KMS-11 (cell line): ENCODE results near the gene ESYT2.

Experiments used
- H2AFZ ChIP-seq: fragments of 200-600 bp; sonication (generic); 2 replicates; pipeline ENCODE4 v1.6.1; 2016; ENCODE audit warnings: antibody characterized with exemption, mixed run types, low read depth
- H3K27ac ChIP-seq: fragments of 200-600 bp; sonication (generic); 2 replicates; pipeline ENCODE4 v1.6.1; 2016; ENCODE audit warnings: mild to moderate bottlenecking, mixed run types
- H3K27me3 ChIP-seq: fragments of 200-600 bp; sonication (generic); 2 replicates; pipeline ENCODE4 v1.6.1; 2017; ENCODE audit warnings: mild to moderate bottlenecking, low read depth, mixed run types, moderate library complexity; ENCODE audit not compliant: insufficient read depth
- H3K36me3 ChIP-seq: fragments of 200-600 bp; sonication (generic); 2 replicates; pipeline ENCODE4 v1.6.1; 2017; ENCODE audit warnings: mild to moderate bottlenecking, mixed run types; ENCODE audit not compliant: insufficient read depth
- H3K4me1 ChIP-seq: fragments of 200-600 bp; sonication (generic); 2 replicates; pipeline ENCODE4 v1.6.1; 2016; ENCODE audit warnings: mild to moderate bottlenecking, low read depth, mixed run types; ENCODE audit not compliant: poor library complexity, severe bottlenecking
- H3K4me2 ChIP-seq: fragments of 200-600 bp; sonication (generic); 2 replicates; pipeline ENCODE4 v1.7.0; 2016; ENCODE audit warnings: mild to moderate bottlenecking, mixed run types
- H3K4me3 ChIP-seq: fragments of 200-600 bp; sonication (generic); IDR thresholded peaks from 2 replicates; pipeline ENCODE4 v1.6.1; 2017; ENCODE audit warnings: low read depth, low read length, mixed read lengths; ENCODE audit not compliant: insufficient read depth
- H3K79me2 ChIP-seq: fragments of 200-600 bp; sonication (generic); 2 replicates; pipeline ENCODE4 v1.6.1; 2016; ENCODE audit warnings: low read depth, mixed run types; ENCODE audit not compliant: insufficient read depth
- H3K9ac ChIP-seq: fragments of 200-600 bp; sonication (generic); 2 replicates; pipeline ENCODE4 v1.6.1; 2016; ENCODE audit warnings: mild to moderate bottlenecking, mixed run types
- H4K20me1 ChIP-seq: fragments of 200-600 bp; sonication (generic); 2 replicates; pipeline ENCODE4 v1.6.1; 2016; ENCODE audit warnings: mild to moderate bottlenecking, mixed run types; ENCODE audit not compliant: insufficient read depth
- TF ChIP-seq, protein P1 (sequence below): fragments of 200-600 bp; sonication (generic); conservative IDR thresholded peaks from 2 replicates; pipeline ENCODE4 v1.6.1; 2017; ENCODE audit warnings: low read depth, mild to moderate bottlenecking, antibody characterized with exemption, low read length, moderate library complexity, mixed read lengths

ESYT2 gene

DNA sequence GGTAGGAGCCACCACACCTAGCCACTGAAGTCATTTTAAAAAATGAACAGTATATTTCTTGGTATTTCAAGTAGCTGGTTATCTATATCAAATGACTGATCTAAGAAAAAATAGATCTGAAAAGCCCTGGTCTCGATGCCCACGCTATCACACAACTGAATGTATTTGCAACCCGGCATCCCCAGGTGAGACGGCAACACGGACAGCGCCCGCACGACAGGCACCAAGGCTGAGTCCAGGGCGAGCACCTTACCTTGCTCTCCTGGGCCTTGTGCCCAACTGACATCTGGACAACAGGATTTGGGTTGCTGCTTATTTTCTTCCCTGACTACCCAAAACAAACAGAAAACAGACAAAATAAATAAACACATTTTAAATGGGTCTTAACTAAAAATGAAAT lies 79.9 kb downstream of the ESYT2 start:
- Histone ChIP-seq H3K79me2 (no peaks in the 10 kb centered on the region), H3K9ac (no peak overlapping the region), H3K4me1 (no peaks in the 10 kb centered on the region), H3K27ac (no peak overlapping the region), H2AFZ (no peak overlapping the region), H3K36me3 (no peaks in the 10 kb centered on the region), H4K20me1 (no peaks in the 10 kb centered on the region), H3K4me3 (no peak overlapping the region), H3K27me3 (no peaks in the 10 kb centered on the region), H3K4me2 (no peak overlapping the region)
- TF ChIP-seq, protein P1, sequence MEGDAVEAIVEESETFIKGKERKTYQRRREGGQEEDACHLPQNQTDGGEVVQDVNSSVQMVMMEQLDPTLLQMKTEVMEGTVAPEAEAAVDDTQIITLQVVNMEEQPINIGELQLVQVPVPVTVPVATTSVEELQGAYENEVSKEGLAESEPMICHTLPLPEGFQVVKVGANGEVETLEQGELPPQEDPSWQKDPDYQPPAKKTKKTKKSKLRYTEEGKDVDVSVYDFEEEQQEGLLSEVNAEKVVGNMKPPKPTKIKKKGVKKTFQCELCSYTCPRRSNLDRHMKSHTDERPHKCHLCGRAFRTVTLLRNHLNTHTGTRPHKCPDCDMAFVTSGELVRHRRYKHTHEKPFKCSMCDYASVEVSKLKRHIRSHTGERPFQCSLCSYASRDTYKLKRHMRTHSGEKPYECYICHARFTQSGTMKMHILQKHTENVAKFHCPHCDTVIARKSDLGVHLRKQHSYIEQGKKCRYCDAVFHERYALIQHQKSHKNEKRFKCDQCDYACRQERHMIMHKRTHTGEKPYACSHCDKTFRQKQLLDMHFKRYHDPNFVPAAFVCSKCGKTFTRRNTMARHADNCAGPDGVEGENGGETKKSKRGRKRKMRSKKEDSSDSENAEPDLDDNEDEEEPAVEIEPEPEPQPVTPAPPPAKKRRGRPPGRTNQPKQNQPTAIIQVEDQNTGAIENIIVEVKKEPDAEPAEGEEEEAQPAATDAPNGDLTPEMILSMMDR: no peak

DNA sequence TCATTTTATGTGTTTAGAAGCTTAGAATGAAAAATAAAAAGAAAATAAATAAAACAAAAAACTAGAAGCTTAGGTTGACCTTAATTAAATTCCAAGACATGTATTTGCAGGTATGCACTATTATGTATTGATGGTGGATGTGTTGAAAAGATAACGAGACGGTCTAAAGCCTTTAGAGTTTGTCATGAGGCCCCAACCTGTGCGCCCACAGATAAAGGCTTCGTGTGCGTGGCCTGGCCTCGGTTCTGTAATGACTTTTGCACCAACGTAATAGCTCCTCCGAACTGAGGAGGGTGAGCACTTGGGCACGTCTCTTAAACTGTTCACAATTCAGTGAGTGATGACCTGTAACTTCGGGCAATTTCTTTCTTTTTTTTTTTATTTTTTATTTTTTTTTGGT lies 81.0 kb downstream of the ESYT2 start:
- Histone ChIP-seq H3K27me3 (no peaks in the 10 kb centered on the region), H3K36me3 (no peaks in the 10 kb centered on the region), H3K9ac (no peak overlapping the region), H3K27ac (no peak overlapping the region), H3K4me2 (no peak overlapping the region), H4K20me1 (no peaks in the 10 kb centered on the region), H3K4me1 (no peaks in the 10 kb centered on the region), H3K4me3 (no peak overlapping the region), H3K79me2 (no peaks in the 10 kb centered on the region), H2AFZ (no peak overlapping the region)
- TF ChIP-seq, protein P1: no peak

DNA sequence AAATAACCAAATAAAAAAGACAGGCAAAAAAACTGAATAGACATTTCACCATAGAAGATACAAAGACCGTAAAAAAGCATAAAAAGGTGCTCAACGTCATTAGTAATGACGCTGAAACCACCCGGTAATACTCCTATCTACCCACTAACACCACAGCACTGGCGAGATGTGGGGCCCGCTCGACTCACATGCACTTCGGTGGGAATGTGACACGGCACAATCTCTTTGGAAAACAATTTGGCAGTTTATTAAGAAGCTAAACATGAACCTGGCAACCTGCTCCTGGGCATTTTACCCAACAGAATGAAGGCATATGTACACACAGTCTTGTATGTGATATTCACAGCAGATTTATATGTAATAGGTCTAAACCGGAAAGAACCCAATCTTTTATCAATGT lies 81.9 kb downstream of the ESYT2 start:
- Histone ChIP-seq H4K20me1 (no peaks in the 10 kb centered on the region), H3K27me3 (no peaks in the 10 kb centered on the region), H3K27ac (no peak overlapping the region), H3K4me1 (no peaks in the 10 kb centered on the region), H2AFZ (no peak overlapping the region), H3K9ac (no peak overlapping the region), H3K4me2 (no peak overlapping the region), H3K36me3 (no peaks in the 10 kb centered on the region), H3K79me2 (no peaks in the 10 kb centered on the region), H3K4me3 (no peak overlapping the region)
- TF ChIP-seq, protein P1: no peak

DNA sequence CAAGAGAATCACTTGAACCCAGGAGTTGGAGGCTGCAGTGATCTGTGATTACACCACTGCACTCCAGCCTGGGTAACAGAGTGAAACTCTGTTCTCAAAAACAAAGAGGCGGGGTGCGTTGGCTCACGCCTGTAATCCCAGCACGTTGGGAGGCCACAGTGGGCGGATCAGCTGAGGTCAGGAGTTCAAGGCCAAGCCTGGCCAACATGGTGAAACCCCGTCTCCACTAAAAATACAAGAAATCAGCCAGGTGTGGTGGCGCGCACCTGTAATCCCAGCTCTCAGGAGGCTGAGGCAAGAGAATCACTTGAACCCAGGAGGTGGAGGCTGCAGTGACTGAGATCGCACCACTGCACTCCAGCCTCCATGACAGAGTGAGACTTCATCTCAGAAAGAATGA lies 82.4 kb downstream of the ESYT2 start:
- H3K4me2 ChIP-seq: no peak overlapping the region
- no peaks in the 10 kb centered on the region; the same call in 1 of the 2 replicates for H3K36me3 ChIP-seq
- no peaks in the 10 kb centered on the region for H3K79me2 ChIP-seq
- H3K4me3 ChIP-seq: no peak overlapping the region
- H2AFZ ChIP-seq: no peak overlapping the region
- no peaks in the 10 kb centered on the region for H4K20me1 ChIP-seq
- H3K4me1 ChIP-seq: no peaks in the 10 kb centered on the region
- TF ChIP-seq, protein P1: no peak
- H3K9ac ChIP-seq: no peak overlapping the region
- H3K27me3 ChIP-seq: no peaks in the 10 kb centered on the region
- H3K27ac ChIP-seq: no peak overlapping the region
